Aorta (tissue), 5 donors: ENCODE data around the gene NGFR. TPM values are rescaled to one million over a fixed set of nuclear protein-coding genes. Genes with fewer than 3 reads are reported as not detected.

ENCODE experiments used
- ATAC-seq: fragments of 200-7000 bp; cut with Tn5 transposase; one replicate; pipeline ENCODE4 v1.9.1; 2022; ENCODE audit warnings: moderate library complexity; ENCODE audit not compliant: low FRiP score
- DNase-seq, 2 donors: peaks; one replicate each; pipeline ENCODE4 v3.0.0-alpha.2; 2020
- H3K27ac ChIP-seq, 2 donors: one replicate each; pipeline ENCODE4 v1.5.1; 2013; ENCODE audit warnings: low read length in 2 of 2, mild to moderate bottlenecking in 2 of 2, moderate library complexity in 2 of 2, control low read depth in 1 of 2, inconsistent platforms in 1 of 2, low read depth in 1 of 2
- H3K27me3 ChIP-seq, 2 donors: one replicate each; pipeline ENCODE4 v1.6.1; 2013; ENCODE audit warnings: control low read depth in 1 of 2, low read length in 1 of 2, mild to moderate bottlenecking in 1 of 2, moderate library complexity in 1 of 2; ENCODE audit not compliant: insufficient read depth in 2 of 2, control insufficient read depth in 1 of 2
- H3K36me3 ChIP-seq, 2 donors: one replicate each; pipeline ENCODE4 v1.6.1; 2013; ENCODE audit warnings: control low read depth in 1 of 2, low read length in 1 of 2, mild to moderate bottlenecking in 1 of 2; ENCODE audit not compliant: insufficient read depth in 2 of 2, control insufficient read depth in 1 of 2
- H3K4me1 ChIP-seq, 2 donors: one replicate each; pipeline ENCODE4 v1.6.1; 2013; ENCODE audit warnings: low read length in 2 of 2, control low read depth in 1 of 2, mild to moderate bottlenecking in 1 of 2, moderate library complexity in 1 of 2; ENCODE audit not compliant: insufficient read depth in 2 of 2, control insufficient read depth in 1 of 2
- H3K4me3 ChIP-seq, 2 donors: one replicate each; pipeline ENCODE4 v1.5.1; 2013; ENCODE audit warnings: low read length in 2 of 2, control low read depth in 1 of 2, mild to moderate bottlenecking in 1 of 2
- H3K9me3 ChIP-seq: one replicate; pipeline ENCODE4 v1.6.1; 2013; ENCODE audit warnings: mild to moderate bottlenecking, low read length; ENCODE audit not compliant: control insufficient read depth
- WGBS, 2 donors: extraction: QIAGEN DNeasy Blood & Tissue Kit; methylation state at CpG; one replicate each; pipeline ENCODE4 v1.1.7; 2013; 5-methylcytosine and 5-hydroxymethylcytosine counted together
- intact Hi-C, 2 donors: fragments of 100-400 bp; cut with DNase I; formaldehyde crosslinking; loops; one replicate each; pipeline versions ENCODE4 v1.14.2 to v1.15.0; 2022
- polyA plus RNA-seq, 2 donors: library from polyadenylated mRNA; stranded (reverse); fragments of 200-250 nt; gene quantifications; one replicate each; pipeline ENCODE4 v1.2.3, GENCODE V29; 2013
- total RNA-seq, 2 donors: library from RNA; stranded (reverse); fragmentation: NEBNext Ultra II Directional; extraction: Animal tissue kit (Norgen Biotek cat#: 25700); gene quantifications; one replicate each; pipeline ENCODE4 v1.2.1, GENCODE V29; 2021
- donor health status: healthy with polysubstance abuse.
- donor health status: Bipolar disorder and iron deficiency.
- donor health status: DM: no; HTN: no; CAD: no.
- donor health status: DM: no; HTN: no; CAD: no.
- donor health status: DM: yes; HTN: yes; CAD: no.

Gene NGFR
- total and polyA plus RNA-seq, 4 donors, result 0.75 to 55.7 (median 19.1) TPM

- Histone ChIP-seq H3K4me3 (no peak overlapping the region), H3K9me3 (no peaks in the 10 kb centered on the region), H3K27me3 (no peaks in the 10 kb centered on the region), H3K36me3 (no peaks in the 10 kb centered on the region), H3K4me1 (no peaks in the 10 kb centered on the region), H3K27ac (no peak overlapping the region)
- no peak for DNase-seq
- 57 to 61% methylated on average over 8 of the region's 8 CpGs for WGBS, 2 donors
- no peak for ATAC-seq
- intact Hi-C loops, result no loop called here
Observed at GRCh38 chr17:49508866-49509587, 13.9 kb downstream of the NGFR start.

GRCh38 chr17:49509588-49509917, 14.5 kb downstream of the NGFR start:
- DNase-seq, result no peak
- 30 to 47% methylated on average over 3 of the region's 3 CpGs for WGBS, 2 donors
- intact Hi-C loops, result no loop called here
- Histone ChIP-seq H3K4me1 (no peaks in the 10 kb centered on the region), H3K27ac (no peak overlapping the region), H3K36me3 (no peaks in the 10 kb centered on the region), H3K9me3 (no peaks in the 10 kb centered on the region), H3K27me3 (no peaks in the 10 kb centered on the region), H3K4me3 (no peak overlapping the region)
- no peak for ATAC-seq

- Histone ChIP-seq H3K36me3 (no peaks in the 10 kb centered on the region), H3K27me3 (no peaks in the 10 kb centered on the region), H3K27ac (no peak overlapping the region), H3K4me3 (no peak overlapping the region), H3K4me1 (no peaks in the 10 kb centered on the region), H3K9me3 (no peaks in the 10 kb centered on the region)
- ATAC-seq (no peak), DNase-seq (no peak)
- WGBS, 2 donors, result 90 to 92% methylated on average over 12 to 13 of the region's 13 CpGs
- intact Hi-C loops, result loop anchor here in 1 of 2 donors (5.0 kb wide), 1 partner anchor 42 kb away; no protein-coding TSS in a partner anchor
Observed at GRCh38 chr17:49510059-49510719, 15.1 kb downstream of the NGFR start.

GRCh38 chr17:49510720-49511110, 15.6 kb downstream of the NGFR start:
- intact Hi-C loops, result loop anchor here in 1 of 2 donors (5.0 kb wide), 1 partner anchor 42 kb away; no protein-coding TSS in a partner anchor
- Histone ChIP-seq H3K27me3 (no peaks in the 10 kb centered on the region), H3K27ac (no peak overlapping the region), H3K4me1 (no peaks in the 10 kb centered on the region), H3K36me3 (no peaks in the 10 kb centered on the region), H3K4me3 (no peak overlapping the region), H3K9me3 (no peaks in the 10 kb centered on the region)
- 93 to 94% methylated on average over 4 to 5 of the region's 5 CpGs for WGBS, 2 donors
- DNase-seq (no peak), ATAC-seq (no peak)

GRCh38 chr17:49511810-49512209, 16.7 kb downstream of the NGFR start:
- 91 to 96% methylated on average over 16 of the region's 16 CpGs for WGBS, 2 donors
- intact Hi-C loops, result loop anchor here in 1 of 2 donors (5.0 kb wide), 1 partner anchor 40 kb away; no protein-coding TSS in a partner anchor
- Histone ChIP-seq H3K27me3 (no peaks in the 10 kb centered on the region), H3K36me3 (no peaks in the 10 kb centered on the region), H3K9me3 (no peaks in the 10 kb centered on the region), H3K27ac (no peak overlapping the region), H3K4me1 (no peaks in the 10 kb centered on the region), H3K4me3 (no peak overlapping the region)
- no peak for ATAC-seq
- peak in 1 of 2 donors; percentile 51 for DNase-seq

GRCh38 chr17:49512296-49513043, 17.4 kb downstream of the NGFR start:
- intact Hi-C loops, result loop anchor here in 1 of 2 donors (5.0 kb wide), 1 partner anchor 40 kb away; no protein-coding TSS in a partner anchor
- Histone ChIP-seq H3K9me3 (no peaks in the 10 kb centered on the region), H3K4me3 (no peak overlapping the region), H3K36me3 (no peaks in the 10 kb centered on the region), H3K4me1 (no peaks in the 10 kb centered on the region), H3K27me3 (no peaks in the 10 kb centered on the region), H3K27ac (no peak overlapping the region)
- ATAC-seq (no peak), DNase-seq (peak in 1 of 2 donors; percentile 67)
- WGBS, 2 donors, result 93 to 94% methylated on average over 26 of the region's 26 CpGs

- ATAC-seq, result no peak
- H3K9me3 ChIP-seq, result no peaks in the 10 kb centered on the region
- no peaks in the 10 kb centered on the region for H3K4me1 ChIP-seq
- H3K27me3 ChIP-seq, result no peaks in the 10 kb centered on the region
- DNase-seq, result no peak
- H3K27ac ChIP-seq, result no peak overlapping the region
- H3K36me3 ChIP-seq, result no peaks in the 10 kb centered on the region
- intact Hi-C loops, result loop anchor here in 1 of 2 donors (5.0 kb wide), 1 partner anchor 39 kb away; no protein-coding TSS in a partner anchor
- WGBS, 2 donors, result 85 to 92% methylated on average over 6 of the region's 6 CpGs
- no peak overlapping the region for H3K4me3 ChIP-seq
Observed at GRCh38 chr17:49513044-49513395, 17.9 kb downstream of the NGFR start.

- ATAC-seq, result no peak
- H3K36me3 ChIP-seq, result no peaks in the 10 kb centered on the region
- no peaks in the 10 kb centered on the region for H3K9me3 ChIP-seq
- H3K4me1 ChIP-seq, result no peaks in the 10 kb centered on the region
- no peak overlapping the region for H3K4me3 ChIP-seq
- intact Hi-C loops, result loop anchor here (2.0 to 5.0 kb wide), 2 partner anchors 17 to 39 kb away; no protein-coding TSS in a partner anchor
- H3K27ac ChIP-seq, result no peak overlapping the region
- no peaks in the 10 kb centered on the region for H3K27me3 ChIP-seq
- no peak for DNase-seq
- WGBS, 2 donors, result 81 to 86% methylated on average over 8 of the region's 8 CpGs
Observed at GRCh38 chr17:49513641-49514040, 18.5 kb downstream of the NGFR start.
